Stimulated activated naive CD8-positive, alpha-beta T cell treated with anti-CD3 and anti-CD28 coated beads, Interleukin-15, amount 100 ng/mL, for 72 hours (primary cell): ENCODE data around the gene ABCA7.

Experiments
- ATAC-seq: fragments of 150-1000 bp; cut with Tn5 transposase; 2 replicates; pipeline ENCODE4 v1.10.0; 2021; ENCODE audit warnings: mild to moderate bottlenecking, moderate library complexity
- DNase-seq, 2 donors: peaks; one replicate each; pipeline ENCODE4 v3.0.0; 2021 to 2022
- H3K27ac Mint-ChIP-seq, 2 donors: one replicate each; pipeline ENCODE4 v1.8.0; 2022; ENCODE audit warnings: mild to moderate bottlenecking in 2 of 2, mixed read lengths in 2 of 2, moderate library complexity in 2 of 2
- H3K27me3 Mint-ChIP-seq: one replicate; pipeline ENCODE4 v1.8.0; 2022; ENCODE audit warnings: mixed read lengths
- H3K4me1 Mint-ChIP-seq: one replicate; pipeline ENCODE4 v1.8.0; 2022; ENCODE audit warnings: mild to moderate bottlenecking, mixed read lengths
- H3K4me3 Mint-ChIP-seq, 2 donors: one replicate each; pipeline ENCODE4 v1.8.0; 2022; ENCODE audit warnings: mild to moderate bottlenecking in 2 of 2, mixed read lengths in 2 of 2, moderate library complexity in 1 of 2
- H3K9me3 Mint-ChIP-seq, 2 donors: one replicate each; pipeline ENCODE4 v1.8.0; 2022; ENCODE audit warnings: mixed read lengths in 2 of 2

ABCA7 gene

GRCh38 chr19:1053176-1054101 lies 13.5 kb downstream of the ABCA7 start:
- DNase-seq: no peak
- peaks cover 9 to 25% of the 10 kb centered on the region in 2 donors for H3K9me3 Mint-ChIP-seq
- H3K4me1 Mint-ChIP-seq: peaks cover 20% of the 10 kb centered on the region
- no peak overlapping the region for H3K4me3 Mint-ChIP-seq
- no peak for ATAC-seq
- no peak overlapping the region for H3K27ac Mint-ChIP-seq
- no peaks in the 10 kb centered on the region for H3K27me3 Mint-ChIP-seq

GRCh38 chr19:1054102-1055027 lies 14.5 kb downstream of the ABCA7 start:
- DNase-seq (no peak), ATAC-seq (no peak)
- Mint-ChIP-seq H3K27me3 (no peaks in the 10 kb centered on the region), H3K27ac (no peak overlapping the region), H3K4me3 (no peak overlapping the region), H3K4me1 (peaks cover 22% of the 10 kb centered on the region), H3K9me3 (peaks cover 9 to 27% of the 10 kb centered on the region in 2 donors)

GRCh38 chr19:1055028-1055425 lies 15.1 kb downstream of the ABCA7 start:
- Mint-ChIP-seq H3K9me3 (peaks cover 9 to 27% of the 10 kb centered on the region in 2 donors), H3K27me3 (no peaks in the 10 kb centered on the region), H3K27ac (no peak overlapping the region), H3K4me3 (no peak overlapping the region), H3K4me1 (peaks cover 22% of the 10 kb centered on the region)
- ATAC-seq: no peak
- no peak for DNase-seq

- Mint-ChIP-seq H3K9me3 (peaks cover 9 to 27% of the 10 kb centered on the region in 2 donors), H3K27ac (no peak overlapping the region), H3K4me3 (no peak overlapping the region), H3K4me1 (peaks cover 22% of the 10 kb centered on the region), H3K27me3 (no peaks in the 10 kb centered on the region)
- DNase-seq: no peak
- ATAC-seq: no peak
Measured at GRCh38 chr19:1055886-1056620, 16.1 kb downstream of the ABCA7 start.

GRCh38 chr19:1057176-1057855 lies 17.4 kb downstream of the ABCA7 start:
- Mint-ChIP-seq H3K4me3 (no peak overlapping the region), H3K9me3 (peaks cover 9 to 27% of the 10 kb centered on the region in 2 donors), H3K4me1 (peaks cover 15% of the 10 kb centered on the region), H3K27ac (no peak overlapping the region), H3K27me3 (no peaks in the 10 kb centered on the region)
- ATAC-seq: peak; percentile 55
- no peak for DNase-seq

- Mint-ChIP-seq H3K4me3 (no peak overlapping the region), H3K9me3 (peaks cover 9 to 27% of the 10 kb centered on the region in 2 donors), H3K27ac (no peak overlapping the region), H3K27me3 (no peaks in the 10 kb centered on the region), H3K4me1 (peaks cover 15% of the 10 kb centered on the region)
- ATAC-seq (no peak), DNase-seq (no peak)
Measured at GRCh38 chr19:1058112-1058511, 18.2 kb downstream of the ABCA7 start.

GRCh38 chr19:1060689-1061088 lies 20.8 kb downstream of the ABCA7 start:
- H3K27ac Mint-ChIP-seq: no peak overlapping the region
- no peak overlapping the region for H3K4me3 Mint-ChIP-seq
- ATAC-seq (no peak), DNase-seq (no peak)
- H3K4me1 Mint-ChIP-seq: peaks cover 41% of the 10 kb centered on the region
- H3K27me3 Mint-ChIP-seq: no peaks in the 10 kb centered on the region
- H3K9me3 Mint-ChIP-seq: peaks cover 9 to 27% of the 10 kb centered on the region in 2 donors

GRCh38 chr19:1061987-1062386 lies 22.1 kb downstream of the ABCA7 start:
- DNase-seq: no peak
- Mint-ChIP-seq H3K4me1 (peaks cover 52% of the 10 kb centered on the region), H3K9me3 (peaks cover 5 to 16% of the 10 kb centered on the region in 2 donors), H3K27ac (no peak overlapping the region), H3K4me3 (no peak overlapping the region), H3K27me3 (no peaks in the 10 kb centered on the region)
- no peak for ATAC-seq

GRCh38 chr19:1062387-1063029 lies 22.6 kb downstream of the ABCA7 start:
- no peak overlapping the region for H3K27ac Mint-ChIP-seq
- DNase-seq: no peak
- ATAC-seq: no peak

GRCh38 chr19:1063030-1063908 lies 23.4 kb downstream of the ABCA7 start:
- H3K4me1 Mint-ChIP-seq: peaks cover 42% of the 10 kb centered on the region
- H3K27ac Mint-ChIP-seq: no peak overlapping the region
- peak; percentile 59 to 63 for DNase-seq
- no peak for ATAC-seq
- no peak overlapping the region for H3K4me3 Mint-ChIP-seq
- peaks cover 0 to 4% of the 10 kb centered on the region in 2 donors for H3K9me3 Mint-ChIP-seq
- H3K27me3 Mint-ChIP-seq: no peaks in the 10 kb centered on the region

More at GRCh38 chr19:1062387-1063029, 22.6 kb downstream of the ABCA7 start:
- Mint-ChIP-seq H3K4me1 (peaks cover 49% of the 10 kb centered on the region), H3K4me3 (no peak overlapping the region), H3K9me3 (peaks cover 1 to 11% of the 10 kb centered on the region in 2 donors), H3K27me3 (no peaks in the 10 kb centered on the region)

GRCh38 chr19:1063909-1064660 lies 24.2 kb downstream of the ABCA7 start:
- Mint-ChIP-seq H3K4me1 (peaks cover 45% of the 10 kb centered on the region), H3K27ac (peak overlapping the region in 1 of 2 donors; percentile 42), H3K27me3 (no peaks in the 10 kb centered on the region), H3K9me3 (no peaks in the 10 kb centered on the region), H3K4me3 (peak overlapping the region in 1 of 2 donors; percentile 19)
- DNase-seq (no peak), ATAC-seq (no peak)

GRCh38 chr19:1064661-1065605 lies 25.0 kb downstream of the ABCA7 start:
- no peaks in the 10 kb centered on the region for H3K27me3 Mint-ChIP-seq
- peak overlapping the region; percentile 3 to 93 for H3K4me3 Mint-ChIP-seq
- peaks cover 54% of the 10 kb centered on the region for H3K4me1 Mint-ChIP-seq
- no peaks in the 10 kb centered on the region for H3K9me3 Mint-ChIP-seq
- H3K27ac Mint-ChIP-seq: no peak overlapping the region
- peak; percentile 75 to 76 for DNase-seq
- peak; percentile 48 for ATAC-seq
